Measurements from ENCODE around the gene FADS2.
A peak's percentile ranks its signal among the peaks of the same experiment; 100 is the strongest.
"Not testable (repeated sequence)": the region's sequence is repeated elsewhere in the genome, so short reads cannot be mapped to it uniquely, and the experiment has no call there.

The FADS2 gene

DNA sequence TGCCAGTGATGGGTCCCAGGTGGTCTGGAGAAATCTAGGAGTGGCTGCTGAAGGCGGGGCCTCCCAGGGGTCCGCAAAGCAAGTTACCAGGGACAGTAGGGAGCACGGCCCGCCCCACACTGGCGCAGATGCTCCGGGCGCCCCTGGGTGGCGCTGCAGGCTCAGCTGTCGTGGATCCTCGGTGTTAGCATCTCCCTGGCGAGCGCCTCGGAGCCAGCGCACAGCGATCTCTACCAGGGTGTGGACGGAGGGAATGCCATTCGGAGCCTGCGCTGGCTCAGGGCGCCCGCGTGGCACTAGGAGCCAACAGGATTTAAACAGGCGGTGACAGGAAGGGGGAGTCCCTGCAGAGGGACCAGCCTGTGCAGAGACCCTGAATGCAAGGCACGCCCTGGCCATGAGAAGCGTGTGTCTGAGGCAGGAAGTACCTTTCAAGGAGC, 43.1 kb downstream of the FADS2 start:
- peak; percentile 60 for DNase-seq

- no peak for DNase-seq
Observed at GRCh38 chr11:61872935-61873565, 45.0 kb downstream of the FADS2 start.

DNA sequence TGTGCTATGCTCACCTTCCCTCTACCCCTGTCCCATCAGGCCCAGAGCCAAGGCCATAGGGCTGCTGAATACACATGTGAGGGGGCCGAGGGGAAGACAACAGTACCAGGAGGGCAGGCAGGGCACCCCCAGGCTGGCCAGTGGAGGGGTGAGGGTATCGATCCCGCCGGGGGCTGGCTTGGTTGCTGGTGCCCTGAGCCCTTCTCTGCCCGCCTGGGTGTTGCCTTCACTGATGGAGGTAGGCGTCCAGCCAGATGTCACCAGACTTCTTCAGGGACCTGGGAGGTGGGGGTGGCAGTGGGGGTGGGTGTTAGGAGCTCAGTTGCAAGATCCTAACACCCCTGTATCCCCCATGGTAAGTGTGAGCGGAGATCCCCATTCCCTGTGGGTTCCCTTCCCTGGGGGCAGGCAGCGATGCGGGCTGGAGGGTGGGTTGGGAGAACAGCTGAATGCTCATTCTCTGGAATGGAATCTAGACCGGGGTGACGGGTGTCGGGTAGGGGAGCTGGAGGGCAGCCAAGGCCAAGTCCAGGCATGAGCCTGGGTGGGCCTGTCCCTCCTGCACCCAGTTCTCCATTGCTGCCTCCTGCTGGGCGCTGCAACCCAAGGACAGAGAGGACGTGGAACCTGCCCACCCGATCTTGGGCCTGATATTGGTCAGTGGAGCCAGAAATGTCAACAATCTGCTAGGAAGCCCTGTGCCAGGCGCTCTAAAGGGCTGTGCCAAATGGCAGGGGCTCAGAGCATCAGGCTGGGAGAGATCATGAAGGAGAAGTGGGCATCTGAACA, 45.7 kb downstream of the FADS2 start:
- no peak for DNase-seq

DNA sequence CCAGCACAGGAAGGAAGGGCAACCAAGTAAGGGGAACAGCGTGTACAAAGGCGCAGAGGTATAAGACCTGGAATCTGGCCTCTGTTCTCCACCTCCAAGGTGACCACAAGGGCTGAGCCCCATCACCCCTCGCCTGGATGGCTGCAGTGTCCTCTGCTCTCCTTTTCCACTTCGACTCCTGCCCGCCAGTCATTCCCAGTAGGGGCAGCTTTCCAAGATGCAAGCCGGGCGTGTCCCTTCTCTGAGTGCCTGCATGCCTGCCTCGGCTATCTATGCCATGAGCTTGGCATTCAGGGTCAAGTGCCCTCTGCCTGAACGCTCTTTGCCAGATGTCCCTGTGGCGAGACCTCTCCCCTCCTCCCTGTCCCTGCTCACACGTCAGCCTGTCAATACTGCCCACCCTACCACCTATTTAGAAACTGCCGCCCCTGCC, 46.3 kb downstream of the FADS2 start:
- no peak for DNase-seq

DNA sequence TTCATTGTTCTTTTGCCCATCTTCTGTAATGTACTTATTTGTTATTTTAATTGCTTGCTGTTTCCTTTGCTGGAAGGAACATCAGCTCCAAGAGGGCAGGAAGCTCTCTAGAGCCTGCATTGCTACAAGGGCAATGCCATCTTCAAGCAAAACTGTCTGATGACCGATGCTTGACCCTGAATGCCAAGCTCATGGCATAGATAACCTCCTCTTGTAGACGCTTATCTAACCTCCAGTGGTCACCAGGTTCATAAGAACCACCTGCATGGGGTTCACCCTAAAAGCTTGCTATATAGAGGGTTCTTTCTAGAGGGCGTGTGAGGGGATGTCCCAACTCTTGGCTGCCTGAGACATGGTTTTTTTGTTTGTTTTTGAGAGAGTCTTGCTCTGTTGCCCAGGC, 46.8 kb downstream of the FADS2 start:
- DNase-seq = no peak

DNA sequence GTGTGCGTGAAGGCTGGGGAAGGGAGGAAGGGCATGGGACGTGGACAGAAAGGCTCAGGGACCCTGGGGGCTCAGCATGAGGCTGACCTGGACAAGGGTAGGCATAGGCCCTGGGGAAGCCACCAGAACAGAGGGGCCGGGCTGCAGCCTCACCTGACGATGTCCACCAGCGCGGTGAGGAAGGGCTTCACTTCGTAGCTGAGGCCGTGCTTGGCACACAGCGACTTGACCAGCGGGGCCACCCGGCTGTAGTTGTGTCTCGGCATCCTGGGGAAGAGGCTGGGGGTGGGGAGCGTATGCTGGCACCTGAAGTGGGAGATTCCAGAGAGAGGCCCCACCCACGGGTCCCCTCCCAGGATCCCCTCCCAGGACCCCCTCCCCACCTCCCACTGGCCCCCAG, 47.6 kb downstream of the FADS2 start:
- no peak for DNase-seq

DNA sequence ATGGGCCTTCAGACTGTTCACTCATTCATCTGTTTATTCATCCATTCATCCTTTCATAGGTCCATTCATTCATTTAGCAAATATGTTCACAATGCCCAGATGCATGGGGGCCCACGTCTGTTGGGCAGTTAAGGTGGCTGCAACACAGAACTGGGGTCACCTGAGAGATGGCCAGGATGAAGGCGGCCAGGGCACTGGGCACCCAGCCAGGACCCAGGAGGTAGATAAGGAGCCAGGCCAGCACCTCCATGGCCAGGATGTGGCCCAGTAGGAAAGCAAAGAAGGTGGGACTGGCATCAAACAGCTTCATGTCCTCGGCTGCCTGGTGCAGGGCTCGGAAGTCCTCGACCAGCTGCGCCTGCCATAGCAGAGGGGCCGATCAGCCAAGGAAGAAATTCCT, 51.1 kb downstream of the FADS2 start:
- DNase-seq = no peak

DNA sequence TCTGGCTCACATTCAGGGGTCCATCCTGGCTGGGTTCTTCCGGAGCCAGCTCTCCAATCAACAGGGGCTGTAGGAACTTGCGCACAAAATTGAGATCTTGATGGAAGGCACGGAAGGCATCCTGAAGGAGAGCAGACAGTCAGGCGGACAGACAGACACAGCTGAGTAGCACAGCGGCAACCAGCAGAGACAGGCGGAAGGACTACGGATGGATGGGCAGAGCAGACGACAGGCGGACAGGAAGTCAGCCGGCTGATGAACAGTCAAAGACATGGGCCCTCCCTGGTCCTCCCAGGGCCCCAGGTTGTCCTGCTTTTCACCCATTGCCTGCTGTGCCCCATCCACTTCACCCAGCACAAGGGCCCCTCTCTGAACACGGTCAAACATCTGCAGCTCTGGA, 51.9 kb downstream of the FADS2 start:
- DNase-seq = no peak

DNA sequence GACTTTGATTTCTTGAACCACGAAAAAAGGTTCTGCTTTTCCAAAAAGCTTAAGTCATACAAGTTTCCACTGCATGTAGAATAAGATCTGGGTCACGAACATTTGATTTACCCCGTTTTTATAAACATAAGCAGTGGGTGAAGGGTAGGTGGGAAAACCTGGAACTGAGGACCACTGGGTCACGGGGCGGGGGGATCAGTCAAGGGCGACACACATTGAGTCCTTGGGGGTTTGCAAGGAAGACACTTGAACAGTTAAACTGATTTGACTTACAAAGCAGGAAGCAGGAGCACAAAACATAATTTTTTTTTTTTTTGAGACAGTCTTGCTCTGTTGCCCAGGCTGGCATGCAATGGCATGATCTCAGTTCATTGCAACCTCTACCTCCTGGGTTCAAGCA, 52.4 kb downstream of the FADS2 start:
- DNase-seq = no peak

- no peak for DNase-seq
Observed at GRCh38 chr11:61881397-61881796, 53.3 kb downstream of the FADS2 start.

GRCh38 chr11:61882267-61882666, 54.2 kb downstream of the FADS2 start:
- DNase-seq = not testable (repeated sequence)

DNA sequence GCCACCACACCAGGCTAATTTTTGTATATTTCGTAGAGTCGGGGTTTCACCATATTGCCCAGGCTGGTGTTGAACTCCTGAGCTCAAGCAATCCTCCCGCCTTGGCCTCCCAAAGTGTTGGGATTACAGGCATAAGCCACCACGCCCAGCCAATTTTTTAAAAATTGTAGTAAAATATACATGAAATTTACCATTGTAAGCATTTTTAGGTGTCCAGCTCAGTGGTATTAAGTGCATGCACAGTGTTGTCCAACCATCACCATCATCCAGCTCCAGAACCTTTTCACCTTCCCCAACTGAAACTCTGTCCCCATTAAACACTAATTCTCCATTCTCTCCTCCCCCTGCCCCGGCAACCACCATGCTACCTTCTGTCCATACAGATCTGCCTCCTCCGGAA, 54.8 kb downstream of the FADS2 start:
- DNase-seq = no peak

- no peak for DNase-seq
Observed at GRCh38 chr11:61883327-61883726, 55.2 kb downstream of the FADS2 start.

DNA sequence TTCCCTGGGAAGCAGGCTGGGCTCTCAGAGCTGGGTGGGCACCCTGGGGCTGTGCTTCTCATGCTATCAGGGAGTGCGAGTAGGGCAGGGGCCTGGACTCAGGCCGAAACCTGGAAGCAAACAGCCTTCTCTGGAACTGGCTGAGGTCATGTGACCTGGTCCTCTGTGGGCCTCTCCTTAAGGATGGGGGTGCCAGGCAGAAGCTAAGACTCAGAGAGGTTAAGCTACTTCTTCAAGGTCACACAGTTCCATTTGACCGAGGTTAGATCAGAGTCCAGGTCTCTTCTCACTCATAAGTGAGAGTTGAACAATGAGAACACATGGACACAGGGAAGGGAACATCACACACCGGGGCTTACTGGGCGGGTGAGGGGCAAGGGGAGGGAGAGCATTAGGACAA, 55.8 kb downstream of the FADS2 start:
- no peak for DNase-seq

DNA sequence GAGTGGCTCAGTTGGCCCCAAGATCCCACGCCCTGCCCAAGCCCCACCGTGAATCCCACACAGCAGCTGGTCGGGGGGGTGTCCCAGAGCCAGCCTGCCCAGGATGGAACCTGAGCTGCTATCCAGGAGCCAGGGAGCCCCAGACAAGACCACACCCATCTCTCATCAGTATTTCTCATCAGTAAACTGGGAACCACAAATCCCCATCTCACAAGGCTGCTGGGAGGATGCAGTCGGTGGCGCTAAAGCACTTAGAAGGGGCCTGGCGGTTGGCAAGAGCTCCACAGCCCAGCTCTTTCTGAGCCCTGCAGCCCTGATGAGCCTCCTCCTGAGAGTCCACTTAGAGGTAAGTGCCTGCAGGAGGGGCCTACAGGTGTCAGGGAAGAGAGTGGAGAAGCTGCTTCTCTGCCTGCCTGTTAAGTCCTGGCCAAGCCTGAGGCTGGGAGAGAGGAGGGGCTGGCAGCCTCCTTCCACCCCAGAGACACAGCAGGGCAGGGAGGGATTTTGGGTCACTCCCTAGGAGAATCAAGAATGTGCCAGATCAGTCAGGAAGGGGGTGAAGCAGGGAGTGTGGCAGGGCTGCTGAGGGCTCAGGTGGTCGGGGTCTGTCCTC, 57.2 kb downstream of the FADS2 start:
- no peak for DNase-seq

DNA sequence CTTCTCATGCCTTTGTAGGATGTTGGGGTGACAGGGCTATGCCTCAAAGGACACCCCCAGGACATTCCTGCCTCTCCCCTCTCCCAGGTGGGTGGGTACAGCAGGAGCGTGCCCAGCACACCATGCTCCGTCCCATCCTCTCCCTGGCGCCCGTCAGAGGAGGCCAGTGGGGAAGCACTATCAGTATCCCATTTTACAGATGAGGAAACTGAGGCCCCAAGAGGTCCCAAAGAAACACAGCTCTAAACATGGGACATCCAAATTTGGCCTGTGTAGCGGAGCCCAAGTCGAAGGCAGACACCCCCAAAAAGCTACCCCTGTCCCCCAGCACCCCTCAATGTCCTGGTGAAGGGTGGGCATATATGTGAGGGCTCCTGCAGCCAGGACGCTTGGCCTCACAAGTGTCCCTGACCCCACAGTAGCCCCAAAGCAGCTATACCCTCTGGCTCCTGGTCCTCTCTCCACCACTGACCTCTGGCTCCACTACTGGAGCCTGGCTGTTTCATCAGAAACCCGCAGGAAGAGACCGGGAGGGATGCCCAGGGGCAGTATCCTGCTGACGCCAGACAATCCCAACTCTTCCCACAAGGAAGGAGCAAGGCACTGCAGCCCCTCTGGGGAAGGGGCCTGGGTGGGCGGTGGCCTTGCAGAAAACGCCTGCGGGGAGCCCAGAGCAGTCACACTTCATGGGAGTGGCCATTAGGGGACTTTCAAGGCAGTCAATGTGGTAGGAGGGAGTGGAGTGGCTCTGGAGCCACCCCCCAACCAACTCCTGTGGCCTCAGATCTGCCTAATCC, 57.9 kb downstream of the FADS2 start:
- no peak for DNase-seq

GRCh38 chr11:61886643-61887042, 58.5 kb downstream of the FADS2 start:
- DNase-seq = no peak

GRCh38 chr11:61887839-61888494, 59.9 kb downstream of the FADS2 start:
- no peak for DNase-seq

- no peak for DNase-seq
Observed at GRCh38 chr11:61888590-61888989, 60.5 kb downstream of the FADS2 start.

DNA sequence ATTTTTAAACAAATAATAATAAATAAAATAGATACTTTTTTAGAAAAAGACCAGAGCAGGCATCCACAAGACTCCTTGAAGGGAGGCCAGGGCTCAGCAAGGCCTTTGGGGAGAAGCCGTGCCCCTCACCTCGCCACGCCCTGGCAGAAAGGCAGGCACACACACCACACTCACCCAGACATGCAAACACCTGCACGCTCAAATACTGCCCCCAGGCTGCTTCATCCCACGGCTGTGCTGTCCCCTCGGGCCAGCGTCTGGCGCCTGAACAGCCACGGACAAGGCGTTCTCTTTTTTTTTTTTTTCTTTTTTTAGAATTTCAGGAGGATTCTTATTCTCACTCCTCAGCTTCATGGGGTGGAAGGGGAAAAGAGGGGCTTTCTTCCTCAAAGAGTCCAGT, 61.7 kb downstream of the FADS2 start:
- DNase-seq = no peak

GRCh38 chr11:61890529-61891330, 62.6 kb downstream of the FADS2 start:
- no peak for DNase-seq
